Transverse colon (tissue), 4 donors: ENCODE measurements around the gene ADD1. TPM values are rescaled to one million over a fixed set of nuclear protein-coding genes. Genes with fewer than 3 reads are reported as not detected.

Source experiments
- DNase-seq: peaks from one replicate; pipeline ENCODE4 v3.0.0-alpha.2; 2019
- H3K27ac ChIP-seq, 4 donors: fragments of 200-600 bp; sonication (generic); 2 replicates each; pipeline ENCODE4 v1.5.1; 2016 to 2018; ENCODE audit warnings: inconsistent platforms in 4 of 4
- H3K27me3 ChIP-seq: fragments of 200-600 bp; sonication (generic); 2 replicates; pipeline ENCODE4 v1.5.1; 2017; ENCODE audit warnings: inconsistent platforms
- H3K36me3 ChIP-seq, 4 donors: fragments of 200-600 bp; sonication (generic); 2 replicates each; pipeline ENCODE4 v1.5.1; 2017 to 2019; ENCODE audit warnings: inconsistent platforms in 4 of 4
- H3K4me1 ChIP-seq, 4 donors: fragments of 200-600 bp; sonication (generic); 2 replicates each; pipeline ENCODE4 v1.5.1; 2017 to 2020; ENCODE audit warnings: inconsistent platforms in 4 of 4
- H3K4me3 ChIP-seq, 4 donors: fragments of 200-600 bp; sonication (generic); 1 replicate in 1 of 4; 2 replicates in 3 of 4; pipeline versions ENCODE4 v1.5.1 to v1.6.1; 2017 to 2019; ENCODE audit warnings: inconsistent platforms in 4 of 4
- H3K9me3 ChIP-seq, 2 donors: fragments of 200-600 bp; sonication (generic); 2 replicates each; pipeline ENCODE4 v1.5.1; 2017 to 2019; ENCODE audit warnings: inconsistent platforms in 2 of 2
- EP300 ChIP-seq: sonication (generic); formaldehyde crosslinking; IDR thresholded peaks from one replicate; pipeline ENCODE4 v1.6.1; 2017; ENCODE audit warnings: antibody characterized with exemption, low read depth
- POLR2A ChIP-seq: fragments of 450-650 bp; IDR thresholded peaks from one replicate; pipeline ENCODE4 v1.6.1; 2016; ENCODE audit warnings: antibody characterized with exemption, mild to moderate bottlenecking, moderate library complexity
- POLR2AphosphoS5 ChIP-seq, 3 donors: sonication (generic); formaldehyde crosslinking; IDR thresholded peaks; one replicate each; pipeline ENCODE4 v1.6.1; 2016; ENCODE audit warnings: antibody characterized with exemption in 3 of 3
- WGBS, 2 donors: methylation state at CpG; one replicate each; pipeline ENCODE4 v1.1.5; 2018; ENCODE audit warnings: low coverage in 1 of 2; 5-methylcytosine and 5-hydroxymethylcytosine counted together
- in situ Hi-C, 4 donors: fragments of 200-750 bp; cut with MboI; loops; one replicate each; pipeline versions ENCODE4 v1.15.0 to v1.15.1; 2017; ENCODE audit warnings: low sequenced_read_pairs in 3 of 4, low pct_ligation_motif_present in 1 of 4, low pct_unique_long_range_greater_than_20kb in 1 of 4
- intact Hi-C: fragments of 100-400 bp; cut with DNase I; formaldehyde crosslinking; loops from one replicate; pipeline ENCODE4 v1.15.1; 2023; ENCODE audit warnings: low total_unique reads
- total RNA-seq, 4 donors: library from RNA; depleted of rRNA; stranded (reverse); fragments of >200 nt; gene quantifications; one replicate each; pipeline ENCODE4 v1.1.0, GENCODE V29; 2016
- TF ChIP-seq, protein P1 (sequence below), 5 experiments: fragments of 200-600 bp in 3 of 5; fragments of 450-650 bp in 2 of 5; sonication (generic) in 3 of 5; IDR thresholded peaks; 1 replicate in 2 of 5; 2 replicates in 3 of 5; pipeline ENCODE4 v1.5.1; 2016 to 2017; ENCODE audit warnings: antibody characterized with exemption in 5 of 5, inconsistent platforms in 3 of 5, mild to moderate bottlenecking in 2 of 5, moderate library complexity in 1 of 5

Gene ADD1
- total RNA-seq, 4 donors from 2014 or later = 218 to 392 (median 299) TPM

DNA sequence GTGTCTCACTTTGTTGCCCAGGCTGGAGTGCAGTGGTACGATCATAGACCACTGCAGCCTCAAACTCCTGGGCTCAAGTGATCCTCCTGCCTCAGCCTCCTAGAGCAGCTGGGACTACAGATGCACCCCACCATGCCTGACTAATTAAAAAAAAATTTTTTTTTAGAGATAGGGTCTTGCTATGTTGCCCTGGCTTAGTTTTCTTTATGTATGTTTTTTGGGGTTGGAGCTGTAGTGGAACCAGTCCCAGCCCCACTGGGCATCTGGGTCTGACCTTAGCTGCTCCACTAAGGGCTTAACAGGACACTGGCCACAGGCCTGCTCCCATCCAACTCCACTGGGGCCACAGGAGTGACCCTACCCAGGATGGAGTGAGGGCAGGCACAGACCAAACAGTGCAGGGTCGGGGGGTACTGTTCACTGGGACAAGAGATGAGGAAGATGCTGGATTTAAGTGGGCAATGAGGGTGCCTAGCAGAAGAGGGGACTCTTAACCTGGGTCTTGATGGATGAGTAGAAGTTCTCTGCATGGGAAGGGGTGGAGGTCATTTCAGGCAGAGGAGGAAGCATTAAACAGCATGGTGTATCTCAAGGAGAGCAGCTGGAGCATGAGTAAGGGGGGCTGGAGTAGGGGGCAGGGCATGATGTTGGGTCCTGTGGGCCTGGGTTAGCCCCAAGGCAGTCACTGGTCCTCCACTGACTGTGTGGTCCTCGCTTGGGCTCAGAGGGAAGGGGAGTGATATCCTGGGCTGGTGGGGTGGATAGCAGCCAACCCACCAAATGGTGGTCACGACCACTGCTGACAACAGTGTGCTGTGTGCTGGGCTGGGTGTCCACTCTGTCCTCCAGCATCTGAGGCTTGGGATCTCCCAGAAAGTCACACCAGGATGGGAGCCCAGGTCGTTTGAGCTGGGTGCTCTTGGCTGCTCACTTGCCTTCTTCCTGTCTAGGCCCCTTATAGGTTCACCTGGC, 24.1 kb upstream of the ADD1 start:
- in situ Hi-C loops (no loop called here), intact Hi-C loops (no loop called here)
- no peak for DNase-seq
- no peaks in the 10 kb centered on the region for H3K27me3 ChIP-seq
- no peak for TF ChIP-seq EP300
- TF ChIP-seq POLR2AphosphoS5 (IDR thresholded peaks at IDR 0.05) = no peak
- TF ChIP-seq, protein P1, sequence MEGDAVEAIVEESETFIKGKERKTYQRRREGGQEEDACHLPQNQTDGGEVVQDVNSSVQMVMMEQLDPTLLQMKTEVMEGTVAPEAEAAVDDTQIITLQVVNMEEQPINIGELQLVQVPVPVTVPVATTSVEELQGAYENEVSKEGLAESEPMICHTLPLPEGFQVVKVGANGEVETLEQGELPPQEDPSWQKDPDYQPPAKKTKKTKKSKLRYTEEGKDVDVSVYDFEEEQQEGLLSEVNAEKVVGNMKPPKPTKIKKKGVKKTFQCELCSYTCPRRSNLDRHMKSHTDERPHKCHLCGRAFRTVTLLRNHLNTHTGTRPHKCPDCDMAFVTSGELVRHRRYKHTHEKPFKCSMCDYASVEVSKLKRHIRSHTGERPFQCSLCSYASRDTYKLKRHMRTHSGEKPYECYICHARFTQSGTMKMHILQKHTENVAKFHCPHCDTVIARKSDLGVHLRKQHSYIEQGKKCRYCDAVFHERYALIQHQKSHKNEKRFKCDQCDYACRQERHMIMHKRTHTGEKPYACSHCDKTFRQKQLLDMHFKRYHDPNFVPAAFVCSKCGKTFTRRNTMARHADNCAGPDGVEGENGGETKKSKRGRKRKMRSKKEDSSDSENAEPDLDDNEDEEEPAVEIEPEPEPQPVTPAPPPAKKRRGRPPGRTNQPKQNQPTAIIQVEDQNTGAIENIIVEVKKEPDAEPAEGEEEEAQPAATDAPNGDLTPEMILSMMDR (IDR thresholded peaks at IDR 0.05) = no peak
- TF ChIP-seq POLR2A = no peak
- H3K27ac ChIP-seq = peak overlapping the region in 1 of 4 donors; percentile 81
- H3K4me1 ChIP-seq = peaks cover 0 to 24% (median 16%) of the 10 kb centered on the region in 4 donors
- 88% methylated on average over 5 of the region's 5 CpGs; no CpG with 5 or more reads in 1 of the 2 donors for WGBS, 2 donors
- no peaks in the 10 kb centered on the region for H3K9me3 ChIP-seq
- H3K4me3 ChIP-seq = no peak overlapping the region
- peaks cover 0 to 12% (median under 1%) of the 10 kb centered on the region in 4 donors for H3K36me3 ChIP-seq

DNA sequence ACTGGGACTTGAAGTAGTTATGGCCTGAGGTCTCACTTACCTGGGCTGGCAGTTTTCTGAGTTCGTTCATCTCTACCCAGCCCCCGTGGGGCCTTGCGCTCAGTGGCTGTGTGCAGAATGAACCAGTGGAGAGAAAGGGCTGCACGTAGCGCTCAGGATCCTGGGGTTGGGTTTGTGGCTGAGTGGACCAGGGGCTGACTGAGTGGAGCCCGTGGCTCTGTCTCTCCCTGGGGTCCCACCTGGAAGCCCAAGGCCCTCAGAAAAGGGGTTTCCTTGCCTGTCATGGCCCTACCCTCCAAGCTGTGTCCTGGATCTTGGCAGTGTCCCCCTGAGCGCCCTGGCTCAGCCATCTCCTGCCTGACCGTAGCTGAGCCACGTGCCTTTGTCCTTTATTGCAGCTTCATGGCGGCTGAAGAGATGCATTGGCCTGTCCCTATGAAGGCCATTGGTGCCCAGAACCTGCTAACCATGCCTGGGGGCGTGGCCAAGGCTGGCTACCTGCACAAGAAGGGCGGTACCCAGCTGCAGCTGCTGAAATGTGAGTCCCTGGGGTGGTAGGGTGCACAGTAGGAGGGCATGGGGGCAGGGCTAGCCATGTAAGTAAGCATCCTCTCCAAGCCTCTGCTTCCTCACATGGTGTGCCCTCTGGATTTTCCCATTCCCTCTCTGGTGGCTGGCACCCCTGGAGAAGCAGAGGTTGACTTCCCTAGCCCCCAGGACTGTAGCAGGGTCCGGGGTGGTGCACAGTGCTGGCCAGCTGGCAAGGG, 23.2 kb upstream of the ADD1 start:
- peaks cover 0 to 24% (median 16%) of the 10 kb centered on the region in 4 donors for H3K4me1 ChIP-seq
- WGBS, 2 donors = 92% methylated on average over 13 of the region's 13 CpGs; no CpG with 5 or more reads in 1 of the 2 donors

DNA sequence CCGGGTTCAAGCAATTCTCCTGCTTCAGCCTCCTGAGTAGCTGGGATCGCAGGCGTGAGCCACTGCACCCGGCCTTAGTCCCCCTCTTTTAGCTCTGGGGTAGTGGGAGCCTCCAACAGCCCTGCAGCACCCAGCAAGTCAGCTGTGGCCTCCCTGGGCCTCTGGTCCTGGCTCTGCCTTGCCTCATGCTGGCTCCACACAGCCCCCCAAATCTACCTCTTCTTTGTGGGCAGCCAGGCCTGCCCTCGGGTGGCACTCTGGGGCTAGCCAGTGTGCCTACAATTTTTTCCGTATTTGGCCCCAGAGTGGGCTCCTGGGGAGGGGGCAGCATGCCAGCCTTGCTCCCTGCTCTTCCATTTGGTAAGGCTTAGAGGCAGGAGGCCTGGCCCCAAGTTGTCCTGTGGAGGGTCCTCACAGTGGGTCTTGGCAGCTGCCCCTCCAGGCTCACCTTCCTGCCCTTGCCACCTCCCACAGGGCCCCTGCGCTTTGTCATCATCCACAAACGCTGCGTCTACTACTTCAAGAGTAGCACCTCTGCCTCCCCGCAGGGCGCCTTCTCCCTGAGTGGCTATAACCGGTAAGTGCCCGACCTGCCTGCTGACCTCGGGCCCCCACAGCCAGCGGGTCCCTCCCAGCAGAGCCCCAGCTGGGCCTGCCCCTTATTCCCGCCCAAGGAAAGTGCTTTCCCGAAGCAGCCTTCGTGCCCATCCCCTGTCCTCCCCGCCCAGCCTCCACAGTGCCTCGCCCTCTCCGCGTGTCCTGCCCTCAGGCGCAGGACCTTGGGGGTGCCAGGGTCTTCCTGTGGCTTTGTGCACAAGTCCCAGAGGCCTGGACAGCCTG, 21.0 kb upstream of the ADD1 start:
- no peak for TF ChIP-seq POLR2A
- no peak for DNase-seq
- H3K27me3 ChIP-seq = no peaks in the 10 kb centered on the region
- H3K9me3 ChIP-seq = no peaks in the 10 kb centered on the region
- no peak overlapping the region for H3K27ac ChIP-seq
- in situ Hi-C loops (no loop called here), intact Hi-C loops (no loop called here)
- no peak overlapping the region for H3K4me3 ChIP-seq
- peaks cover 0 to 14% (median 10%) of the 10 kb centered on the region in 4 donors for H3K4me1 ChIP-seq
- H3K36me3 ChIP-seq = peaks cover 0 to 15% (median 4%) of the 10 kb centered on the region in 4 donors
- 88 to 94% methylated on average over 5 to 23 of the region's 23 CpGs for WGBS, 2 donors

More for the DNA sequence above, 23.2 kb upstream of the ADD1 start:
- TF ChIP-seq, protein P1 (IDR thresholded peaks at IDR 0.05) = no peak
- TF ChIP-seq EP300 (no peak), POLR2AphosphoS5 (IDR thresholded peaks at IDR 0.05) (no peak)
- no peaks in the 10 kb centered on the region for H3K27me3 ChIP-seq
- in situ Hi-C loops (no loop called here), intact Hi-C loops (no loop called here)
- H3K27ac ChIP-seq = no peak overlapping the region
- no peak overlapping the region for H3K4me3 ChIP-seq
- peaks cover 0 to 15% (median 4%) of the 10 kb centered on the region in 4 donors for H3K36me3 ChIP-seq
- DNase-seq = peak; percentile 11
- no peaks in the 10 kb centered on the region for H3K9me3 ChIP-seq

DNA sequence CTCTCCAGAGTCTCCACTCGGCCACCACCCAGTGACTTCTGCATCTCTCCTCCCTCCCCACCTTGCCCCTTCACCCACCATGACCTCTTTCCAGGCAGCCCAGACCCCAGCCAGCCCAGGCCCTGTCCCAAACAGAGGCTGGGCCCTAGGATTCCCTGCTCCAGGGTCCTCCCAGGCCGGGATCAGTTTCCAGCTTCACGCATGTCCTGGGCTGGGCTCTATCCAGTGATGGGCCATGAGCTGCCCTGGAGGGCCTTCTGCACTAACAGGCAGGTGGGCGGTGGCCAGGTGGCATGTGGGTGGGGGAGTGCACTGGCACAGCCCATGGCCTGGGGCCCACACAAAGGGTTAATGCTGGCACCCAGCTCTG, 20.4 kb upstream of the ADD1 start:
- Histone ChIP-seq H3K4me3 (no peak overlapping the region), H3K27ac (no peak overlapping the region), H3K27me3 (no peaks in the 10 kb centered on the region), H3K36me3 (peaks cover 0 to 15% (median 4%) of the 10 kb centered on the region in 4 donors), H3K9me3 (no peaks in the 10 kb centered on the region), H3K4me1 (peaks cover 0 to 11% (median 7%) of the 10 kb centered on the region in 4 donors)
- intact Hi-C loops (no loop called here), in situ Hi-C loops (no loop called here)
- 87% methylated on average over 3 of the region's 4 CpGs; no CpG with 5 or more reads in 1 of the 2 donors for WGBS, 2 donors
- TF ChIP-seq POLR2A (no peak), EP300 (no peak), POLR2AphosphoS5 (IDR thresholded peaks at IDR 0.05) (no peak)
- TF ChIP-seq, protein P1 (IDR thresholded peaks at IDR 0.05) = no peak
- no peak for DNase-seq
